Common myeloid progenitor, CD34-positive (primary cell): ENCODE data around the gene CABP1.
"Not testable (repeated sequence)": the region's sequence is repeated elsewhere in the genome, so short reads cannot be mapped to it uniquely, and the experiment has no call there.

Experiments used
- CTCF ChIA-PET: fragments of 350-600 bp; sonication (Branson Sonifier 250); formaldehyde crosslinking; loops from one replicate; lab custom pipeline; 2021; ENCODE audit warnings: antibody characterized with exemption; lab: Charles Lee
- POLR2A ChIA-PET: fragments of 350-600 bp; sonication (Branson Sonifier 250); formaldehyde crosslinking; loops from one replicate; lab custom pipeline; 2021; ENCODE audit warnings: antibody characterized with exemption; lab: Charles Lee
- DNase-seq, 3 donors: peaks; one replicate each; pipeline versions ENCODE4 v3.0.0 to v3.0.0-alpha.2; 2013
- H3K27ac ChIP-seq, 2 experiments: 1 replicate in 1 of 2; 2 replicates in 1 of 2; pipeline ENCODE4 v1.7.0; 2013; ENCODE audit warnings: inconsistent platforms in 2 of 2, low read length in 2 of 2, mild to moderate bottlenecking in 2 of 2, low read depth in 1 of 2, moderate library complexity in 1 of 2; ENCODE audit not compliant: severe bottlenecking in 2 of 2, insufficient read depth in 1 of 2, poor library complexity in 1 of 2
- H3K27me3 ChIP-seq, 5 experiments: replicated peaks in 2 of 5; 1 replicate in 3 of 5; 2 replicates in 2 of 5; pipeline versions ENCODE4 v1.6.1 to v1.7.0; 2013; ENCODE audit warnings: low read length in 4 of 5, mild to moderate bottlenecking in 2 of 5, moderate library complexity in 2 of 5, inconsistent platforms in 1 of 5; ENCODE audit not compliant: insufficient read depth in 5 of 5, control insufficient read depth in 4 of 5
- H3K36me3 ChIP-seq, 4 experiments: 1 replicate in 2 of 4; 2 replicates in 2 of 4; pipeline versions ENCODE4 v1.6.1 to v1.7.0; 2013; ENCODE audit warnings: low read length in 3 of 4, control low read depth in 1 of 4, mild to moderate bottlenecking in 1 of 4; ENCODE audit not compliant: control insufficient read depth in 4 of 4, insufficient read depth in 4 of 4
- H3K4me1 ChIP-seq, 4 experiments: 1 replicate in 3 of 4; 2 replicates in 1 of 4; pipeline versions ENCODE4 v1.6.1 to v1.7.1; 2013; ENCODE audit warnings: low read length in 3 of 4, mild to moderate bottlenecking in 3 of 4, control low read depth in 1 of 4, inconsistent platforms in 1 of 4, moderate library complexity in 1 of 4; ENCODE audit not compliant: control insufficient read depth in 4 of 4, insufficient read depth in 4 of 4; ENCODE audit errors: control extremely low read depth in 1 of 4
- H3K4me3 ChIP-seq, 7 experiments: 1 replicate in 4 of 7; 2 replicates in 3 of 7; pipeline versions ENCODE4 v1.5.1 to v1.7.0; 2013; ENCODE audit warnings: mild to moderate bottlenecking in 7 of 7, low read length in 6 of 7, moderate library complexity in 6 of 7, inconsistent platforms in 2 of 7, low read depth in 2 of 7, control low read depth in 1 of 7; ENCODE audit not compliant: insufficient read depth in 4 of 7, control insufficient read depth in 1 of 7; ENCODE audit errors: extremely low read depth in 1 of 7
- H3K9me3 ChIP-seq, 5 experiments: 1 replicate in 4 of 5; 2 replicates in 1 of 5; pipeline versions ENCODE4 v1.6.1 to v1.7.1; 2013; ENCODE audit warnings: low read length in 4 of 5, mild to moderate bottlenecking in 2 of 5, inconsistent platforms in 1 of 5, low read depth in 1 of 5, moderate library complexity in 1 of 5; ENCODE audit not compliant: control insufficient read depth in 4 of 5, insufficient read depth in 2 of 5; ENCODE audit errors: control extremely low read depth in 1 of 5
- WGBS: methylation state at CpG from one replicate; pipeline ENCODE4 v1.1.5; 2013; ENCODE audit not compliant: insufficient coverage; 5-methylcytosine and 5-hydroxymethylcytosine counted together

The CABP1 gene

GRCh38 chr12:120666571-120667390 is 26.4 kb downstream of the CABP1 start:
- H3K36me3 ChIP-seq = no peaks in the 10 kb centered on the region
- ChIA-PET CTCF (interaction anchor here (0.6 to 6.0 kb wide), 6 partner anchors 8 to 26 kb away, joined by 3 to 38 read pairs (median 4); no protein-coding TSS in a partner anchor), POLR2A (interaction anchor here (1.3 kb wide), 1 partner anchor 20 kb away, joined by 3 read pairs; the partner anchor contains the start of gene MLEC)
- H3K27ac ChIP-seq = no peak overlapping the region
- no peaks in the 10 kb centered on the region for H3K9me3 ChIP-seq
- H3K27me3 ChIP-seq = no peaks in the 10 kb centered on the region
- WGBS = 95% methylated on average over 22 of the region's 34 CpGs
- DNase-seq = no peak
- H3K4me1 ChIP-seq = peaks cover 0 to 4% (median under 1%) of the 10 kb centered on the region in 4 experiments
- H3K4me3 ChIP-seq = no peak overlapping the region

DNA sequence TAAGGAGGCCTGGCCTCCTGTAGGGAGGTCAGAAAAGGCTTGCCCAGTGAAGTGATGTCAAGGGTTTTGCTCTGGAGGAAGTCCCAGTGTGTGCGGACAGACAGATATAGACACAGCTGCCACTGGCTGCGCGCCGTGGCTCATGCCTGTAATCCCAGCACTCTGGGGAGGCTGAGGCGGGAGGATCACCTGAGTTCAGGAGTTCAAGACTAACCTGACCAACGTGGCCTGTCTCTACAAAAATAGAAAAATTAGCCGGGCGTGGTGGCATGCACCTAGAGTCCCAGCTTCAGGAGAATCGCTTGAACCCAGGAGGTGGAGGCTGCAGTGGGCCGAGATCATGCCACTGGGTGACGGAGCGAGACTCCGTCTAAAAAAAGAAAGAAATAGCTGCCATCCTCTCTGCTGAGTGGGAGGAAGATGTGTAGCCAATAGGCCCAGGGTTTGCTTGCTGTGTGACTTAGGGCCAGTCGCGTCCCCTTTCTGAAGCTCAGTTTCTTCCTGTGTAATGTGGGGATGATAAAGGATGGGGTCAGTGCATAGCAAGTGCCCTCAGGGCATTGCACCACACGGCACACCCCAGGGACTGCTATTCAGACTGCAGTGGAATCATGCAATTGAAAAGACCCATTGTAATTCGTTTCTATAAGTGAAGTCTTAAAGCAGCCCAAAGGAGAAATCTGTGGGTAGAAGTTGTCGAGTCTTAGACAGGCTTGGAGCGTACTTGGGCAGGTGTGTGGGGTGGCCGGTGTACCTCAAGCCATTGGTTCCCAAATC is 27.9 kb downstream of the CABP1 start:
- Histone ChIP-seq H3K27ac (no peak overlapping the region), H3K4me1 (no peaks in the 10 kb centered on the region), H3K36me3 (no peaks in the 10 kb centered on the region), H3K9me3 (no peaks in the 10 kb centered on the region), H3K4me3 (no peak overlapping the region), H3K27me3 (no peaks in the 10 kb centered on the region)
- DNase-seq = no peak
- POLR2A ChIA-PET = no interaction called here
- WGBS = 94% methylated on average over 19 of the region's 20 CpGs
- CTCF ChIA-PET = interaction anchor here (6.0 kb wide), 1 partner anchor 20 kb away, joined by 38 read pairs; no protein-coding TSS in a partner anchor

DNA sequence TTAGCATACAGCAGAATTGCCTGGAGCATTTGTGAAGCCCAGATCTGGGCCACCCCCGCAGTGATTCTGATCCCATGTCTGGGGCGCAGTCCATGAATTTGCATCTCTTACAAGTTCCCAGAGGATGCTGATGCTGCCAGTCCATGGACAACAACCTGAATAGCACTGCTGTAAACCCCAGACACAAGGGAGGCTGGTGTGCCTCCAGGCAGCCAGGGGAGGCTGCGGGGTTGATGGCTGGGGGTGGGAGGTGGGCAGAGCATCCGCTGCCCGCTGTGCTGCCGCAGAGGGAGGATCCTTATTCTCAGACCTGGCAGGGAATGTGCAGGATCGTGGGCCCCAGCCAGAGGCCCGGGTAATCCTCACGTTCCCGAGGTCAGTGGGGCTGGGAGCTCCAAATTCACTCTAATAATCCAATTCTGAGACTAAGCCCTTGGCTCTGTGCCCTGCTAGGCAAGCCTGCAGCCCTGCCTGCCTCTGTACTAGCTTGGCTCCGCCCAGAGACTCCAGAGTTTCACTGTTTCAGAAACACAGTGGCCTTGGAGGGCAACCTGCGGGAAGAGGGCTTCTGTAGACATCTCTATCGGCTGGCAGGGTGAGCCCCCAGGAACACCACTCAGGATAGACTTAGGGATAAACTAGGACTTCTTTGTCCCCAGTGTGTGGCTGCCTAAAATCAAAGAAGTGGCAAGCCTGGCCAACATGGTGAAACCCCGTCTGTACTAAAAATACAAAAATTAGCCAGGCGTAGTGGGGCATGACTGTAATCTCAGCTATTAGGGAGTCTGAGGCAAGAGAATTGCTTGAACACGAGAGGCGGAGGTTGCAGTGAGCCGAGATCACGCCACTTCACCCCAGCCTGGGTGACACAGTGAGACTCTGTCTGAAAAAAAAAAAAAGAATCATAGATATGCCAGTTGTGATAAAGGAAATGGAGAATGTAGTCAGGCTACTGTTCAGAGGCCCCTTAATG is 28.7 kb downstream of the CABP1 start:
- CTCF ChIA-PET = interaction anchor here (1.6 kb wide), 1 partner anchor 87 kb away, joined by 4 read pairs; the partner anchor contains the start of gene POP5
- POLR2A ChIA-PET = interaction anchor here (0.6 kb wide), 1 partner anchor 35 kb away, joined by 7 read pairs; no protein-coding TSS in a partner anchor
- no peak for DNase-seq
- Histone ChIP-seq H3K9me3 (no peaks in the 10 kb centered on the region), H3K27me3 (no peaks in the 10 kb centered on the region), H3K27ac (no peak overlapping the region), H3K4me1 (no peaks in the 10 kb centered on the region), H3K36me3 (no peaks in the 10 kb centered on the region), H3K4me3 (no peak overlapping the region)
- 87% methylated on average over 18 of the region's 19 CpGs for WGBS

- H3K9me3 ChIP-seq, H3K36me3 ChIP-seq, DNase-seq, H3K4me1 ChIP-seq, H3K4me3 ChIP-seq, H3K27ac ChIP-seq, H3K27me3 ChIP-seq, POLR2A ChIA-PET: not testable (repeated sequence)
- CTCF ChIA-PET = interaction anchor here (0.8 to 1.6 kb wide), 4 partner anchors 21 to 88 kb away, joined by 3 to 4 read pairs (median 3); partner anchors contain the start of gene POP5
- 94% methylated on average over 5 of the region's 6 CpGs for WGBS
Observed at GRCh38 chr12:120670237-120670636, 29.8 kb downstream of the CABP1 start.

GRCh38 chr12:120670667-120671066 is 30.2 kb downstream of the CABP1 start:
- ChIA-PET POLR2A (no interaction called here), CTCF (interaction anchor here (0.8 to 1.6 kb wide), 4 partner anchors 22 to 89 kb away, joined by 3 to 4 read pairs (median 3); partner anchors contain the start of gene POP5)
- H3K27me3 ChIP-seq = no peaks in the 10 kb centered on the region
- H3K27ac ChIP-seq = no peak overlapping the region
- no peak overlapping the region for H3K4me3 ChIP-seq
- DNase-seq = no peak
- WGBS = 100% methylated on average over 5 of the region's 5 CpGs
- H3K36me3 ChIP-seq = no peaks in the 10 kb centered on the region
- no peaks in the 10 kb centered on the region for H3K4me1 ChIP-seq
- no peaks in the 10 kb centered on the region for H3K9me3 ChIP-seq

GRCh38 chr12:120674097-120674636 is 33.7 kb downstream of the CABP1 start:
- Histone ChIP-seq H3K4me3 (no peak overlapping the region), H3K9me3 (no peaks in the 10 kb centered on the region), H3K4me1 (peaks cover 0 to 14% (median 6%) of the 10 kb centered on the region in 4 experiments), H3K27ac (no peak overlapping the region), H3K27me3 (no peaks in the 10 kb centered on the region), H3K36me3 (no peaks in the 10 kb centered on the region)
- ChIA-PET POLR2A (interaction anchor here (0.5 kb wide), 1 partner anchor 277 kb away, joined by 3 read pairs; no protein-coding TSS in a partner anchor), CTCF (interaction anchor here (0.6 to 2.0 kb wide), 8 partner anchors 7 to 384 kb away, joined by 3 to 7 read pairs (median 4); partner anchors contain the start of gene UNC119B)
- WGBS = 92% methylated on average over 4 of the region's 6 CpGs
- DNase-seq = no peak
